Esophagus muscularis mucosa (tissue), 4 donors: Measurements from ENCODE around the gene ART1.

Experiments used
- EP300 ChIP-seq: sonication (generic); formaldehyde crosslinking; IDR thresholded peaks from one replicate; pipeline ENCODE4 v1.6.1; 2017; ENCODE audit warnings: antibody characterized with exemption
- POLR2AphosphoS5 ChIP-seq, 2 donors: sonication (generic); formaldehyde crosslinking; IDR thresholded peaks; one replicate each; pipeline ENCODE4 v1.6.1; 2017; ENCODE audit warnings: antibody characterized with exemption in 2 of 2
- TF ChIP-seq, protein P1 (sequence below), 3 experiments: fragments of 200-600 bp in 2 of 3; fragments of 450-650 bp in 1 of 3; sonication (generic) in 2 of 3; IDR thresholded peaks; one replicate each; pipeline ENCODE4 v1.5.1; 2017 to 2019; ENCODE audit warnings: antibody characterized with exemption in 3 of 3, mild to moderate bottlenecking in 2 of 3, moderate library complexity in 1 of 3

DNA sequence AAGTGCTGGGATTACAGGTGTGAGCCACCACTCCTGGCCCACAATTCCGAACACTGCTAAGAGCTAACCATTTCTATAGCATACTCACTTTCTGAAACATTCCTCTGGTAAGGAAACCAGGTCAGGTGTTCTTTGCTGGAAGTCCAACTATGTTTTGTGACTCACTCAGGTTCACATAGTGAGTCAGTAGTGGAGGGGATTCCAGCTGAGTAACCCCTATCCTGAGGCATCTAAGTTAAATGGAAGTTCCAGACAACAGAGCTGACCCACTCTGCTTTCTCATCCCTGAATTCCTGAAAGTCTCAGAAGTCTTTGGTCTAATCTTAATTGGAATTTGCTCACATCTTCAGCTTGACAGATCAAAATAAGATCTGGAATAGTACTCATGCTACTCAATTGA lies 29.3 kb downstream of the ART1 start:
- no peak for TF ChIP-seq EP300
- TF ChIP-seq, protein P1, sequence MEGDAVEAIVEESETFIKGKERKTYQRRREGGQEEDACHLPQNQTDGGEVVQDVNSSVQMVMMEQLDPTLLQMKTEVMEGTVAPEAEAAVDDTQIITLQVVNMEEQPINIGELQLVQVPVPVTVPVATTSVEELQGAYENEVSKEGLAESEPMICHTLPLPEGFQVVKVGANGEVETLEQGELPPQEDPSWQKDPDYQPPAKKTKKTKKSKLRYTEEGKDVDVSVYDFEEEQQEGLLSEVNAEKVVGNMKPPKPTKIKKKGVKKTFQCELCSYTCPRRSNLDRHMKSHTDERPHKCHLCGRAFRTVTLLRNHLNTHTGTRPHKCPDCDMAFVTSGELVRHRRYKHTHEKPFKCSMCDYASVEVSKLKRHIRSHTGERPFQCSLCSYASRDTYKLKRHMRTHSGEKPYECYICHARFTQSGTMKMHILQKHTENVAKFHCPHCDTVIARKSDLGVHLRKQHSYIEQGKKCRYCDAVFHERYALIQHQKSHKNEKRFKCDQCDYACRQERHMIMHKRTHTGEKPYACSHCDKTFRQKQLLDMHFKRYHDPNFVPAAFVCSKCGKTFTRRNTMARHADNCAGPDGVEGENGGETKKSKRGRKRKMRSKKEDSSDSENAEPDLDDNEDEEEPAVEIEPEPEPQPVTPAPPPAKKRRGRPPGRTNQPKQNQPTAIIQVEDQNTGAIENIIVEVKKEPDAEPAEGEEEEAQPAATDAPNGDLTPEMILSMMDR (IDR thresholded peaks at IDR 0.05) = no peak
- no peak for TF ChIP-seq POLR2AphosphoS5 (IDR thresholded peaks at IDR 0.05)
